Stimulated activated CD8-positive, alpha-beta memory T cell treated with anti-CD3 and anti-CD28 coated beads, Interleukin-7, amount 100 ng/mL, for 24 hours (primary cell): Measurements from ENCODE around the gene ORAI3.

Source experiments
- DNase-seq: peaks from one replicate; pipeline ENCODE4 v3.0.0-alpha.2; 2020; ENCODE audit warnings: low read depth

Gene ORAI3

DNA sequence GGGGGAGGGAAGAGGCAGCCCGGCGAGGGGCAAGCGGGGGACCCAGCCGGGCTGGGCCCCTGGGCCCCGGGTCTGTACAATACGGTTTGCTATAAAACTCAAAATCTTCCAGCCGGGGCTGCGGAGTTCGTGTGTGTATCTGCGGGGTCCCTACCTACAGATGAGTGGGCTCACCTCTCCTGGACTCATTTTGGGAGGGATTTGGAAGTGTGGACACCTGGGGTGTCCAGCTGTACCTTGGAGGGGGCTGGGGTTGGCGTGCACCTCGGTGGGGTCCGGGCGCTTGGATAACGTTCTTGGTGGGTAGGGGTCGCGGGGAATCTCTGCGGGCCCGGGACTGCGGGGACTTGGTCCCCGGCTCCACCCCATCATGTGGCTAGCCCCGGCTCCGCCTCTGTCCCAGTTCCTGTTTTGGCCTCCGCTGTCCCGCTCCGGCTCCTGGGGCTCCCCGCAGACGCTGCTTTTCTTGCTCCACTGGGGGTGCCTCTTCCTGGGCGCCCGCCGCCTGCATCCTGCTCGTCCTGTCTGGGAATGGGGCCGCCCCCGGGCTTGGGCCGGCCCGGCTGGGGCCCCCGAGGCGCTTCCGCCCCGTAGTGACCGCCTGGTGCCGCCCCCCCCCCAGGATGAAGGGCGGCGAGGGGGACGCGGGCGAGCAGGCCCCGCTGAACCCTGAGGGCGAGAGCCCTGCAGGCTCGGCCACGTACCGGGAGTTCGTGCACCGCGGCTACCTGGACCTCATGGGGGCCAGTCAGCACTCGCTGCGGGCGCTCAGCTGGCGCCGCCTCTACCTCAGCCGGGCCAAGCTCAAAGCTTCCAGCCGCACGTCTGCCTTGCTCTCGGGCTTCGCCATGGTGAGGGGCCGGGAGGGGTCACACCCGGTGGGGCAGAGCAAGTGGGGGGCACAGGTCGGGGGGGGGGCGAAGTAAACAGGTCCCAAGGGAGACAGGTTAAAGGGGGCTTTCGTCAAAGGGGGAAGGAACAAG, at the start of gene ORAI3:
Gene ORAI3, plus strand, starts transcription at position 402 of the 983 bp plus-strand sequence. Its CDS starts 222 bp downstream, at position 624.
- DNase-seq = no peak

DNA sequence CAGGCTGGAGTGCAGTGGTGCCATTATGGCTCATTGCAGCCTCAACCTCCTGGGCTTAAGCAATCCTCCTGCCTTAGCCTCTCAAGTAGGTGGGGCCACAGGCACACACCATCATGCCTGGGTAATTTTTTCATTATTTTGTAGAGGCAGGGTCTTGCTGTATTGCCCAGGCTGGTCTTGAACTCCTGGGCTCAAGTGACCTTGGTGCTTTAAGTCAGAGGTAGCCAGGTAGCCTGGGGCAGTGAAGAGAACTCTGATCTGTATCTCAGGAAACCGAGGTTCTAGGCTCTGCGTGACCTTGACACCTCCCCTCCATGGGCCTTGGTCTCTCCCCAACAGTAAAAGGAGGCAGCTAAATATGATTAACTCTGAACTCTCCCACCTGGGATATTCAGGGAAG, 49.1 kb upstream of the ORAI3 start:
- no peak for DNase-seq

DNA sequence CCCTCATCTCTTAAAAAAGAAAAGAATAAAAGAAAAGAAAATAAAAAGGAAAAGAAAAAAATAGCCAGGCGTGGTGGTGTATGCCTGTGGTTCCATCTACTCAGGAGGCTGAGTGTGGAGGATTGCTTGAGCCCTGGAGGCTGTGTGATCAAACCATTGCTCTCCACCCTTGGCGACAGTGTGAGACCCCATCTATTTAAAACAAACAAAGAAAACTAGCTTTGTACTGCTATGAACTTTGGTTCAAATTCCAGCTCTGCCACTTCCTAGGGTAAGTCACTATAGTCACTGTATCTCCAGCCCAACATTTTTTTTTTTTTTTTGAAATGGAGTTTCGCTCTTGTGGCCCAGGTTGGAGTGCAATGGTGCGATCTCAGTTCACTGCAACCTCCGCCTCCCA, 48.3 kb upstream of the ORAI3 start:
- DNase-seq = no peak

DNA sequence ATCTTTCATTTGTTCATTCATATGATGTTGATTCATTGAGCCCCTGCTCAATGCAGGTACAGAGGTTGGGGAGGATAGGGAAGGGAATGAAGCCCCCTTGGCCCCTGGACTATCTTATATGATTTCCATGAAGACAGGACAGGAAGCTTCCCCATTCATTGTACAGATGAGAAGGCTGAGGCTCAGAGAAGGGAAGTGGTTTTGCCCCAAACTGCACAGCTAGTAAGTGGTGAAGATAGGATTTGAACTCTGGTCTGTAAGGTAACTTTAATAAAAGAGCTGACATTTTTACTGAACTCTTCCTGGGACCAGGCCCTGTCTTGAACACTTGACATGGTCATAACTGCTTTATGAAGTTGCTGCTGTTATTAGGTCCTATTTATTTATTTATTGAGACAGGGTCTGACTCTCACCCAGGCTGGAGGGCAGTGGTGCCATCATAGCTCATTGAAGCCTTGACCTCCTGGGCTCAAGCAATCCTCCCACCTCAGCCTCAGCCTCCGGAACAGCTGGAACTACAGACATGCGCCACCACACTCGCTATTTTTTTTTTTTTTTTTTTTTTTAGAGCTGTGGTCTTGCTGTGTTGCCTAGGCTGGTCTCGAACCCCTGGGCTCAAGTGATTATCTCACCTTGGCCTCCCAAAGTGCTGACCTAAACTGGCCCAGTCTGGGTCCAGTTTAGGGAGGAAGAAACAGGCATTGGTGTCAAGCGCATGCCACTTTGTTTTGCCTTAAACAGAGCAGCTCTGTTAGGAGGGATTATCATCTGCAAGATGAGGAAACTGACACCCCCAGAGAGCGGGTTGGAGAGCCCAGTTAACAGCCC, 47.5 kb upstream of the ORAI3 start:
- DNase-seq = no peak

DNA sequence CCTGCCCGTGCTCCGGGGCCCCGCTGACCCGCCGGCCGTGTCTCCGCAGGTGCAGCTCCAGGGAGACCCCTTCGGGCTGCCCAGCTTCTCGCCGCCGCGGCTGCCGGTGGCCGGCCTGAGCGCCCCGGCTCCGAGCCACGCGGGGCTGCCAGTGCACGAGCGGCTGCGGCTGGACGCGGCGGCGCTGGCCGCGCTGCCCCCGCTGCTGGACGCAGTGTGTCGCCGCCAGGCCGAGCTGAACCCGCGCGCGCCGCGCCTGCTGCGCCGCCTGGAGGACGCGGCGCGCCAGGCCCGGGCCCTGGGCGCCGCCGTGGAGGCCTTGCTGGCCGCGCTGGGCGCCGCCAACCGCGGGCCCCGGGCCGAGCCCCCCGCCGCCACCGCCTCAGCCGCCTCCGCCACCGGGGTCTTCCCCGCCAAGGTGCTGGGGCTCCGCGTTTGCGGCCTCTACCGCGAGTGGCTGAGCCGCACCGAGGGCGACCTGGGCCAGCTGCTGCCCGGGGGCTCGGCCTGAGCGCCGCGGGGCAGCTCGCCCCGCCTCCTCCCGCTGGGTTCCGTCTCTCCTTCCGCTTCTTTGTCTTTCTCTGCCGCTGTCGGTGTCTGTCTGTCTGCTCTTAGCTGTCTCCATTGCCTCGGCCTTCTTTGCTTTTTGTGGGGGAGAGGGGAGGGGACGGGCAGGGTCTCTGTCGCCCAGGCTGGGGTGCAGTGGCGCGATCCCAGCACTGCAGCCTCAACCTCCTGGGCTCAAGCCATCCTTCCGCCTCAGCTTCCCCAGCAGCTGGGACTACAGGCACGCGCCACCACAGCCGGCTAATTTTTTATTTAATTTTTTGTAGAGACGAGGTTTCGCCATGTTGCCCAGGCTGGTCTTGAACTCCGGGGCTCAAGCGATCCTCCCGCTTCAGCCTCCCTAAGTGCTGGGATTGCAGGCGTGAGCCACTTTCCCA, 46.6 kb upstream of the ORAI3 start:
- DNase-seq = no peak

- DNase-seq = no peak
Observed at GRCh38 chr16:30903002-30903401, 45.9 kb upstream of the ORAI3 start.

- DNase-seq = no peak
Observed at GRCh38 chr16:30903596-30903995, 45.3 kb upstream of the ORAI3 start.

DNA sequence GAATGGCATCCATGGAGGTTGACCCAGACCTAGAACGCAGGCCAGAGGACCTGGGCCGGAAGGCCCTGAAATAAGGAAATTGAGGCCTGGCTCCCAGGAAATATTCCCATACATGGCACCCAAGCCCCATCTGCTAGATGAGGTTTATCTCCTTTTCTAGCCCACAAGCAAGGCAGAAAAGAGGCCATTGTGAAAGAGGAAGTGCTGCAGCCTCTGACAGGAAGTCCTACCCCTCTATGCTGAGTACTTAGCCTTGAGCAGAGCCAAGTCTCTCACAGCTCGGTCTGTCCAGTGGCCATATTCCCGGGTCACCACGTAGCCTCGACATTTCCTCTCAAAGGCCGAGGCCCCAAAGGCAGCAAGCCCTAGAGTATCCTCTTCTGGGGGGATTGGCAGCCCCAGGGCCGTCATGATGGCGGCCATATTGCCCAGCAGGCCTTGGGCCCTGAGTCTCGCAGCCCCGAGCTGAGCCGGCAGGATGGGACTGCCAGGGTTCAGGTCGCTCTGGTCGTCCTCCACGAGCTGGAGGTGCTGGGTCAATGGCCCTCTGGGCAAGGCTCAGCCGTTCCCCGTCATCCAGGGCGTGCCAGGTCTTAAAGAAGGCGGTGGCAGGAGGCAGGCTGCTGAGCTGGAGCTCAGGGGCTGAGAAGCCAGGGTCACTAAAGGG, 44.6 kb upstream of the ORAI3 start:
- DNase-seq = no peak

- DNase-seq = no peak
Observed at GRCh38 chr16:30907064-30907463, 41.8 kb upstream of the ORAI3 start.

DNA sequence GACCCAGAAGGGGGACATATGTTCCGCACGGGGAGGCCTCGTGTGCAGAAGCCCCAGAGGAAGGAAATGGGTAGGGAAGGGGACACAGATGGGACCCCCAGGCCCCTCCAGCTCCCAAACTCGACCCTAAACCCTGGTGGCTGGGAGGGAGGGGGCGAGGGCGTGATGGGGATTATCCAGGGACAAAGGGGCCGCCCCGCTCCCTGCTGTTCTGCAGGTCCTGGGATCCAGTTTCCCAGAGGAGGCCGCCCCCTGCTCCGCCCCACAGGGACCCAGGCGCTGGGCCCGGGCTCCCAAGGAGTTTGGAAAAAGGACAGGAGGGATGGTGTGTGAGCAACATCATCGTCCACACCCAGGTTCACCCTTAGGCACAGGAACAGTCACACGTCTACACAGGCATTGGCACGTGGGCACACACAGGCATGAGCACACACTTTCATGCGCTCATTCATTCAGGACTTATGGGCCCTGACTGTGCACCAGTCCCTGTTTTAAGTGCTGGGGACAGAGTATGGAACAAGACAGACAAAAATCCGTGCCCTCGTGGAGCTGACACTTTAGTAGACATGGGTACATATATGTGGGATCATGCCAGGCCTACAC, 38.3 kb upstream of the ORAI3 start:
- no peak for DNase-seq

DNA sequence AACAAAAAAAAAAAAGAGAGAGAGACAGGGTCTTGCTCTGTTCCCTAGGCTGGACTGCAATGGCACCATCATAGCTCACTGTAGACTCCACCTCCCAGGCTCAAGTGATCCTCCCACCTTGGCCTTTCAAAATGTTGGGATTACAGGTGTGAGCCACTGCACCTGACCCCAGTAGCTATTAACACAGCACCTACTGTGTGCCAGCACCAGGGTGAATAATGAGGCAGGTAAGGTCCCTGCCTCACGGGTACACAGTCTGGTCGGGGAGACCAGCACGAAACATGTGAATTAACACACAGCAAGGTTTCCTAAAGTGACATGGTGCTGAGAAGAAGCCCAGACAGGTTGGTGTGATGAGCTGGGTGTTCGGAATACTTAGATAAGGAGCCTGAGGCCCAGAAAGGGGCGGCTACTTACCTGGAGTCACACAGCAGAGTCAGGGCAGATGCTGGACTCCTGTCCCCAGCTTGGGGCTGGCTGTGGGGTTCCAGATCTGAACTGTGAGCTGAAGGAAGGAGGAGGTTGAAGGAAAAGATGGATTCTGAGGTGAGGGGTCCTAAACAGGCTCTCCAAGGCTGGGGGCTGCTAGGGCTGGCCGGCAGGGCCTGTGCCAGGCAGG, 36.0 kb upstream of the ORAI3 start:
- DNase-seq = no peak

- DNase-seq = no peak
Observed at GRCh38 chr16:30914830-30915229, 34.0 kb upstream of the ORAI3 start.

DNA sequence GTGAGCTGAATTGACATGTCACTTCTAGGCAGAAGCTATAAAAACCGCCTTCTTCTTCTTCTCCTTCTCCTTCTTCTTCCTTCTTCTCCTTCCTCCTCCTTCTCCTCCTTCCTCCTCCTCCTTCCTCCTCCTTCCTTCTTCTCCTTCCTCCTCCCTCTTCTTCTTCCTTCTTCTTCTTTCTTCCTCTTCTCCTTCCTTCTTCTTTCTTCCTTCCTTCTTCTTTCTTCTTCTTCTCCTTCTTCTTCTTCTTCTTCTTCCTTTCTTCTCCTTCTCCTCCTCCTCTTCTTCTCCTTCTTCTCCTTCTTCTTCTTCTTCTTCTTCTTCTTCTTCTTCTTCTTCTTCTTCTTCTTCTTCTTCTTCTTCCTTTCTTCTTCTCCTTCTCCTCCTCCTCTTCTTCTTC, 30.3 kb upstream of the ORAI3 start:
- no peak for DNase-seq

DNA sequence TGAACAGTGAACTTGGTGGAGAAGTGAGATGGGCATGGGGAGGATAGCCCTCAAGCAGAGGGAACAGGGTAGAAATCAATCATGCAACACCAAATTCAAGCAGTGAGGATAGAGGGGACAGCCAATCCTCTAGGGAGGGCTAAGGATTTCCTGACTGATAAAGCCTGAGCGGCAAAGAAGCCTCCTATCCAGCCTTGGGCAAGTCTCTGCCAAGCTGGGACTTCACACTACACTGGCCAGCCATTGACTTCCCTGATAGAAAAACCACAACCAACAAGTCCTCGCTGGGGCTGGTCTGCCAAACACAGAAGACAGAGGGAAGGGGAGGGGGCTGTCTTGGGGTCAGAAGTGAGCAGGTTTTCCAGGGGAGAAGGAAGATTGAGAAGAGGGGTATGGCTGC, 28.0 kb upstream of the ORAI3 start:
- DNase-seq = no peak

GRCh38 chr16:30921459-30921747, 27.5 kb upstream of the ORAI3 start:
- no peak for DNase-seq

GRCh38 chr16:30921748-30922419, 27.0 kb upstream of the ORAI3 start:
- DNase-seq = peak; percentile 69

DNA sequence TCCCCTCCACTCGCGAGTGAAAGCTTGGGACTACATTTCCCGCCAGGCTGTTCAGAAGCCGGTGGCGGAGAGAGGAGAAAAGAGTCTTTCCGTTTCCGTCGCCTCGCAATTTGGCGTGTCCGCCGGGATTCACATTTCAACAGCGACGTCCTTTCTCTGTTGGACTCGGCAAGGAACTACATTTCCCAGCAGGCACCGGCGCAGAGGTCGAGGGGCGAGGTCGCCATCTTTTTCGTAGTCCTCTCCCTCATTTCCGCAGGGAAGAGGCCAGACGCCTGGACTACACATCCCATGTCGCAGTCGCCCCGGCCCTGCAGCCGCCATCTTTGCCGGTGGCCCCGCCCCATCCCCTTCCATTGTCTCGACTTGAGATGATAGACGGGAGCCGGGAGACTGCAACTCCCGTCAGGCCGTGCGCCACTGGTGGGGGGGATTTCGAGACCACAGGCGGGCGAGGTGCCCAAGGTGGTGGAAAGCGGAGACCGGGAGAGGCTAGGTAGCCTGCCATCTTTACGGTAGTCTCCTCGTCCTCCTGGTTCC, 26.4 kb upstream of the ORAI3 start:
- DNase-seq = peak; percentile 99

- peak; percentile 85 for DNase-seq
Observed at GRCh38 chr16:30922960-30923535, 25.8 kb upstream of the ORAI3 start.

DNA sequence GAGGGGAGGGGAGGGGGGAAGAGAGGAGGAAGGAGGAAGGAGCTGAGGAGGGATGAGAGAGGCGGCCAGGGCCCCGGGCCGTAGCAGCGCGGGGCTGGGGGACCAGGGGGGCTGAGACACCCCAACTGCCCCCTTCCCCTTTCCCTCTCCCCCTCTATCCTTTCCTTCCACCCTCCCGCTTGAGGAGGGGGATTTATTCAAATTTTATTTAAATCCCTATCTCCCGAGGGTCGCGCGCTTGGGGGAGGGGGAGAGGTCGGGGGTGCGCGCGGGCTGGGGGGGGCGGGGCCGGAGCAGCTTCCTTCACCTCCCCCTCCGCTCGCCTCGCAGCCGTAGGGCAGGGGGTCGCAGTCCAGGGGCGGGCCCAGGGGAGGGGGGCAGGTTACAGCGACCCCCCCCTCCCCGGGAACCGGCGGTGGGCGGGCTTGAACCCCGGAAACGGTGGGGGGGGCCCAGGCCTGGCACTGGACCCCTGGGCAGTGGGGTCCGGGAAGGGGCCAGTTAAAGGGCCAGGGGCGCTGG, 25.3 kb upstream of the ORAI3 start, which contains the start of gene FBXL19:
Gene FBXL19, plus strand, starts transcription at position 19 of the 522 bp plus-strand sequence. CDS start 2,183 bp downstream, outside the sequence.
- DNase-seq = no peak
